GM13976 (cell line): ENCODE data around the gene EMC1.

Experiments used
- DNase-seq: peaks from one replicate; pipeline ENCODE4 v3.0.0; 2012; ENCODE audit warnings: low spot score
- in situ Hi-C: fragments of 300-500 bp; cut with MboI; formaldehyde crosslinking; loops from one replicate; pipeline ENCODE4 v1.12.0; 2022; ENCODE audit warnings: low sequenced_read_pairs, mixed read lengths, inconsistent platforms; ENCODE audit not compliant: unreplicated experiment
- TF ChIP-seq, protein P1 (sequence below): IDR thresholded peaks from 2 replicates; pipeline ENCODE4 v1.5.1; 2012; ENCODE audit warnings: borderline replicate concordance, mild to moderate bottlenecking; ENCODE audit not compliant: insufficient read depth; ENCODE audit errors: extremely low read depth, missing control alignments, control extremely low read depth

Gene EMC1

DNA sequence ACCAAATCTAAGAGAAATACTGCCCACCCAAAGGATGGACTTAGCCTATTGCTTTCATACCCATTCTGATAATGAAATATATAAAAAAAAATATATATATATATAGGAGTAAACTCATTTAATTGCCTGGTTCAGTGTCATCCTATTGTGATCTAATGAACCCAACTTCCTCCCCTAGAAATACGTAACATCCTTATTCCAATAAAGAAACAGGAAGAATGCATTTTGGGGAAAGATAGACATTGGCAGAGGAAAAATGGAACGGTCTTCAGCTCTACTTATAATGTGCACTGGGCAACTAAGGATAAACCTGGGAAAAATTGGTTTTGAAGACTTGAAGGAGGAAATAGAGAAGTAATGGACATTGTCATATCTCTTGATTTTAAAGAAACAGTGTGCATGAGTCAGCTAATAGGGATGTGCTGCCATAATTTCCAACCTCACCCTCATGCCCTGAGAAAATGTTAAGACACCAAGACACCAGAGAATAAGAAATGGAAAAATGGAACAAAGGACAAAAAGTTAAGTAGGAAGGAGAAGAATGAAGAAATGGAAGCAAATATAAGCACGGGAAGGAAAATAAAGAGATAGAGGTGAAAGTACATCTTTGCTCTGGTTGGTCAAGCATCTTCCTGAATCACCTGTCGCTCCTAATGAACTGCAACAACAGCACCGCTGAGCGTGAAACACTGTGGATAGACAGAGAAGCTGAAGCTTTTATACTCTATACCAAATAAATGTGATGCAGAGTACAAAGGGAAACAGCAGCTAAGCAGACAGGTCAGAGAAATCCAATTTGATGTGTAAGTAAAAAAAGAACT is 46.7 kb downstream of the EMC1 start:
- no peak for DNase-seq
- TF ChIP-seq, protein P1, sequence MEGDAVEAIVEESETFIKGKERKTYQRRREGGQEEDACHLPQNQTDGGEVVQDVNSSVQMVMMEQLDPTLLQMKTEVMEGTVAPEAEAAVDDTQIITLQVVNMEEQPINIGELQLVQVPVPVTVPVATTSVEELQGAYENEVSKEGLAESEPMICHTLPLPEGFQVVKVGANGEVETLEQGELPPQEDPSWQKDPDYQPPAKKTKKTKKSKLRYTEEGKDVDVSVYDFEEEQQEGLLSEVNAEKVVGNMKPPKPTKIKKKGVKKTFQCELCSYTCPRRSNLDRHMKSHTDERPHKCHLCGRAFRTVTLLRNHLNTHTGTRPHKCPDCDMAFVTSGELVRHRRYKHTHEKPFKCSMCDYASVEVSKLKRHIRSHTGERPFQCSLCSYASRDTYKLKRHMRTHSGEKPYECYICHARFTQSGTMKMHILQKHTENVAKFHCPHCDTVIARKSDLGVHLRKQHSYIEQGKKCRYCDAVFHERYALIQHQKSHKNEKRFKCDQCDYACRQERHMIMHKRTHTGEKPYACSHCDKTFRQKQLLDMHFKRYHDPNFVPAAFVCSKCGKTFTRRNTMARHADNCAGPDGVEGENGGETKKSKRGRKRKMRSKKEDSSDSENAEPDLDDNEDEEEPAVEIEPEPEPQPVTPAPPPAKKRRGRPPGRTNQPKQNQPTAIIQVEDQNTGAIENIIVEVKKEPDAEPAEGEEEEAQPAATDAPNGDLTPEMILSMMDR = no peak
- in situ Hi-C loops = no loop called here

DNA sequence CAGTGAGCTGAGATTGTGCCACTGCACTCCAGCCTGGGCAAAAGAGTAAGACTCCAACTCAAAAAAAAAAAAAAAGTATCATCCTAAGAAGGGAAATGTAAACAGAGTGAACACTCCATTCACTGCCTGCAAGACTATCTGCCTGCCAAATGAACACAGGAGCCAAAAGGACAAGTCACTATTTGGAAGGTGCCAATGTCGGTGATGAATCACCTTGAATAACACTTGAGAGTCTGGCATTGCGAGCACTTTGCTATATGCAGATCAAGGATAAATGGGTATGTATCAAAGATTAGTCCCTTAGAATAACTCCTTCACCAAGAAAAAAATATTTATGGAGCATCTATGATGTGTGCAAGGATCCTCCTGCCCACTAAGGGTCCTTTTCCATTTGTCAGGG is 47.9 kb downstream of the EMC1 start:
- TF ChIP-seq, protein P1 = no peak
- no peak for DNase-seq
- in situ Hi-C loops = no loop called here

DNA sequence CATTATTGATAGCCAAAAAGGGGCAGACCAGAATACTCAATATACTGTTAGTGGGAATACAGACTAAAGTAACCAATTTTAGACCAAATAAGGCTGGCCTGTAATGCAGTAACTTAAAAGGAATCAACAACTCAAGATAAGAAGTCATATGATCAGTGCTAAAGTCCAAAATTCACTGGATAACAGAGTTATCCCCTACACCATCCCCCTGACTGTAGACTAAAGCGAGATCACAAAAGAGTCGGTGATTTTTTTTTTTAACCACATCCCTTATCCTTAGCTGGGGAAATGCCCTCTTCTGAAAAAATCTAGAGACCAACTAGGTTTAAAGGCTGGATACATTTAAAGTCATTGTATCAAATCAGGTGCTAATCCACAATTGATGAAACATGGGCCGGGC is 48.9 kb downstream of the EMC1 start:
- DNase-seq = no peak
- TF ChIP-seq, protein P1 = no peak
- in situ Hi-C loops = no loop called here

DNA sequence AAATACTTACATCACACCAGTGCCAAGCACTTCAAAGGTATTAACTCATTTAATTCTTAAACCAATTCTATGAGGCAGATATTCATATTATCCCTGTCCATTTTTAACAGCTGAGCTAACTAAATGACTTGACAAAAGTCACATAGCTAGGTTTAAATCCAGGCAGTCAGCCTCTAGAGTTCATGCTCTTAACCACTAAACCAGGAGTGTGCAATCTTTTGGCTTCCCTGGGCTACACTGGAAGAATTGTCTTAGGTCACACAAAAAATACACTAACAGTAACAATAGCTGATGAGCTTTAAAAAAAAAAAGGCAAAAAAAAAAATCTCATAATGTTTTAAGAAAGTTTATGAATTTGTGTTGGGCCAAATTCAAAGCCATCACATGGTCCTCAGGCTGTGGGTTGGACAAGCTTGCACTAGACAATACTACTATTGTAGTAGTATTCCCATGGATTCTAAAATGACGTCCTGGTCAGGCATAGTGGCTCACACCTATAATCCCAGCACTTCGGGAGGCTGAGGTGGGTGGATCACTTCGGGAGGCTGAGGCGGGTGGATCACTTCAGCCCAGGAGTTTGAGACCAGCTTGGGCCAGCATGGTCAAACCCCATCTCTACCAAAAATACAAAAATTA is 51.2 kb downstream of the EMC1 start:
- DNase-seq = no peak
- TF ChIP-seq, protein P1 = no peak
- in situ Hi-C loops = no loop called here

DNA sequence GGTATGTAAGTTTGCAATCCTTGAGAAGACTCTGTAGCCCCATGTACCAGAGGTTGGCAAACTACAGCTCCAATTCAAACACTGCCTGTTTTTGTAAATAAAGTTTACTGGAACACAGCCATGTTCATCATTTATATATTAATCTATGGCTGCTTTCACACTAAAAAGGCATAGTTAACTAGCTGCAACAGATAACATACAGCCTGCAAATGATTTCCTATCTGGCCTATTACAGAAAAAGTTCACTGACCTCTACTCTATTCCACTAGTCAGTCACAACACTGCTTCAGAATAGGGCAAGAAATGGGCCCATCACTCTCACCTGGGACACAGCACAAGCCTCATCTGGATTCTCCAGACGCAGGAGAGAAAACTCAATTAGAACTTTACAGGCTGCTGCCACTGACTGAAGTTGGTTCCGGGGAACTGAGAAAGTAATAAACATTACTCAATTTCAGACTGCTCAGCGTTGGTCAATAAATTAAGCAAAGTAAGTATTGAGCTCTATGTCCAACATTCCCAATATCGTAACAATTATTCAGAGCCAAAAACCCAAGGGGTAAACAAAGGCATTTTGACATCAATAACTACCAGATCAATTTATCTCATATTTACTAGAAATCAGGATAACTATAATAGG is 51.9 kb downstream of the EMC1 start:
- in situ Hi-C loops = no loop called here
- DNase-seq = no peak
- TF ChIP-seq, protein P1 = no peak

DNA sequence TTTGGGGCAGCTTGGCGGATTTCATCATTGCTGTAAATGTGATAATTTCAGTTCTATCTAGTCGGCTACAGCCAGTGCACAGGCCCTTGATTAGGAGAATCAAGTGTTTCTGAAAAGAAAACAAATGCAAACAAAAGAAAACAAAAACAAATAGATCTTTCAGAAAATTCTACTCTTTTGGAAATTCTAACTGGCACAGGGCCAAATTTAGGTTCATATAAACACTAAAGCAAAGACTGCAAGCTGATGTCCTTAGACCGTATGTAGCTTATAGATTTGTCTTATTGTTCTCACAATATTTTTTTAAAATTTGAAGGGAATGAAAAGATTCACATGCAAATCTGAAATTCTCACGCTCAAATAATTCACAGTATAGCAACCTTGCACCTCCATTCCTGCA is 52.5 kb downstream of the EMC1 start:
- no peak for DNase-seq
- TF ChIP-seq, protein P1 = no peak
- in situ Hi-C loops = no loop called here
